SK-N-SH (cell line): ENCODE results near the gene ADIRF.
"Not testable (repeated sequence)": the region's sequence is repeated elsewhere in the genome, so short reads cannot be mapped to it uniquely, and the experiment has no call there.

ENCODE experiments used
- FOSL2 ChIP-seq: IDR thresholded peaks from 2 replicates; pipeline ENCODE4 v1.4.0; 2012; ENCODE audit warnings: low read depth, mild to moderate bottlenecking, moderate library complexity, borderline replicate concordance
- MXI1 ChIP-seq: IDR thresholded peaks from 2 replicates; pipeline ENCODE4 v1.6.1; 2012; ENCODE audit warnings: mild to moderate bottlenecking, low read depth, low read length, improper control_type of control experiment
- TF ChIP-seq, protein P1 (sequence below): fragments of 200-600 bp; sonication (generic); IDR thresholded peaks from 2 replicates; pipeline ENCODE4 v1.6.1; 2017; ENCODE audit warnings: antibody characterized with exemption, mild to moderate bottlenecking, moderate library complexity

DNA sequence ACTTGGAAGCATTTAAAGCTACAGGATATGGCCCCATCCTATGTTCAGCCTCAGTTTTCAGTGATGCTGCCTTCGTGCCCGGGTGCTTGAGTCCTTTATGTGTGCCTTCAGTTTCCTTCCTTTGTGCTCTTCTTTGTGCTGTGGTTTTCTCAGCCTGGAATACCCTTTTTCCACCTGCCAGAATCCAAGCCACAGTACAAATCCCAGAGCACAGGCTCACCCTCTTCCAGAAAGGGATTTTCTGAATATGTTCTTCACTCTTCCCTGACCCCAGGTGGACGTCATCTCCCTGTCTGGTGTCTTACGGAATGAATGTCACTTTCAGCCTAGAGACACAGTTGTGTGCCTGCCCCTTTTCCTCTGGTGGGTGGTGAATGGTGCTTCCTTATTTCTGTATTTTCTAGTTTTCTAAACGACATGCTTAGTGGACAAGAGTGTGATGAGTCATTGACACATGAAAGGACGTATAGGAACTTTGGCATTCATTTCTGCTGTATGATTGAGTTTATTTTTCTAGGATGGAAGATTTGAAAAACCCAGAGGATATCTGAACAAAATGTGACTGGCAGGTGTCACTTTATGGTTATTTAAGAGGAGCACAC, 31.6 kb downstream of the ADIRF start:
- TF ChIP-seq, protein P1, sequence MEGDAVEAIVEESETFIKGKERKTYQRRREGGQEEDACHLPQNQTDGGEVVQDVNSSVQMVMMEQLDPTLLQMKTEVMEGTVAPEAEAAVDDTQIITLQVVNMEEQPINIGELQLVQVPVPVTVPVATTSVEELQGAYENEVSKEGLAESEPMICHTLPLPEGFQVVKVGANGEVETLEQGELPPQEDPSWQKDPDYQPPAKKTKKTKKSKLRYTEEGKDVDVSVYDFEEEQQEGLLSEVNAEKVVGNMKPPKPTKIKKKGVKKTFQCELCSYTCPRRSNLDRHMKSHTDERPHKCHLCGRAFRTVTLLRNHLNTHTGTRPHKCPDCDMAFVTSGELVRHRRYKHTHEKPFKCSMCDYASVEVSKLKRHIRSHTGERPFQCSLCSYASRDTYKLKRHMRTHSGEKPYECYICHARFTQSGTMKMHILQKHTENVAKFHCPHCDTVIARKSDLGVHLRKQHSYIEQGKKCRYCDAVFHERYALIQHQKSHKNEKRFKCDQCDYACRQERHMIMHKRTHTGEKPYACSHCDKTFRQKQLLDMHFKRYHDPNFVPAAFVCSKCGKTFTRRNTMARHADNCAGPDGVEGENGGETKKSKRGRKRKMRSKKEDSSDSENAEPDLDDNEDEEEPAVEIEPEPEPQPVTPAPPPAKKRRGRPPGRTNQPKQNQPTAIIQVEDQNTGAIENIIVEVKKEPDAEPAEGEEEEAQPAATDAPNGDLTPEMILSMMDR, result not testable (repeated sequence)
- not testable (repeated sequence) for TF ChIP-seq MXI1, FOSL2
